CD4-positive, alpha-beta T cell treated with Interleukin-6 for 4 hours (primary cell): Measurements from ENCODE around the gene SGCD.

Experiments
- DNase-seq: peaks from one replicate; pipeline ENCODE4 v3.0.0-alpha.2; 2020; ENCODE audit warnings: mixed read lengths

SGCD gene

GRCh38 chr5:156326718-156327259 is at the start of gene SGCD:
SGCD (plus strand) TSS chr5:156327164.
- no peak for DNase-seq

- no peak for DNase-seq
Measured at GRCh38 chr5:156277290-156277689, 49.7 kb upstream of the SGCD start.

GRCh38 chr5:156295431-156295830 is 31.5 kb upstream of the SGCD start:
- DNase-seq = no peak

- DNase-seq = no peak
Measured at GRCh38 chr5:156310115-156310514, 16.8 kb upstream of the SGCD start.

GRCh38 chr5:156312897-156313694 is 13.9 kb upstream of the SGCD start:
- DNase-seq = no peak

- DNase-seq = no peak
Measured at GRCh38 chr5:156314416-156314815, 12.5 kb upstream of the SGCD start.

- no peak for DNase-seq
Measured at GRCh38 chr5:156322666-156323065, 4.3 kb upstream of the SGCD start.

GRCh38 chr5:156327296-156327695 is 332 bp downstream of the SGCD start:
- DNase-seq = no peak

- no peak for DNase-seq
Measured at GRCh38 chr5:156328161-156328560, 1.2 kb downstream of the SGCD start.

GRCh38 chr5:156328766-156329165 is 1.8 kb downstream of the SGCD start:
- DNase-seq = no peak

- DNase-seq = no peak
Measured at GRCh38 chr5:156329171-156329611, 2.2 kb downstream of the SGCD start.

GRCh38 chr5:156330141-156330870 is 3.3 kb downstream of the SGCD start:
- no peak for DNase-seq

- DNase-seq = no peak
Measured at GRCh38 chr5:156331181-156331580, 4.2 kb downstream of the SGCD start.

GRCh38 chr5:156331845-156332244 is 4.9 kb downstream of the SGCD start:
- no peak for DNase-seq

GRCh38 chr5:156332245-156332644 is 5.3 kb downstream of the SGCD start:
- no peak for DNase-seq

- no peak for DNase-seq
Measured at GRCh38 chr5:156339139-156339841, 12.3 kb downstream of the SGCD start.

GRCh38 chr5:156340893-156341292 is 13.9 kb downstream of the SGCD start:
- no peak for DNase-seq

- DNase-seq = no peak
Measured at GRCh38 chr5:156350256-156350655, 23.3 kb downstream of the SGCD start.

GRCh38 chr5:156351423-156351822 is 24.5 kb downstream of the SGCD start:
- no peak for DNase-seq

GRCh38 chr5:156354571-156354970 is 27.6 kb downstream of the SGCD start:
- DNase-seq = no peak

- DNase-seq = no peak
Measured at GRCh38 chr5:156356238-156356637, 29.3 kb downstream of the SGCD start.

- no peak for DNase-seq
Measured at GRCh38 chr5:156359476-156359875, 32.5 kb downstream of the SGCD start.

- no peak for DNase-seq
Measured at GRCh38 chr5:156361436-156362109, 34.6 kb downstream of the SGCD start.
